GM21381 (cell line): ENCODE data around the gene TBC1D17.
A peak's percentile ranks its signal among the peaks of the same experiment; 100 is the strongest.

ENCODE experiments used
- ATAC-seq: cut with Tn5 transposase; IDR thresholded peaks from one replicate; pipeline ENCODE4 v1.9.1; 2021; ENCODE audit warnings: mild to moderate bottlenecking, moderate library complexity; ENCODE audit not compliant: unreplicated experiment

Gene TBC1D17

DNA sequence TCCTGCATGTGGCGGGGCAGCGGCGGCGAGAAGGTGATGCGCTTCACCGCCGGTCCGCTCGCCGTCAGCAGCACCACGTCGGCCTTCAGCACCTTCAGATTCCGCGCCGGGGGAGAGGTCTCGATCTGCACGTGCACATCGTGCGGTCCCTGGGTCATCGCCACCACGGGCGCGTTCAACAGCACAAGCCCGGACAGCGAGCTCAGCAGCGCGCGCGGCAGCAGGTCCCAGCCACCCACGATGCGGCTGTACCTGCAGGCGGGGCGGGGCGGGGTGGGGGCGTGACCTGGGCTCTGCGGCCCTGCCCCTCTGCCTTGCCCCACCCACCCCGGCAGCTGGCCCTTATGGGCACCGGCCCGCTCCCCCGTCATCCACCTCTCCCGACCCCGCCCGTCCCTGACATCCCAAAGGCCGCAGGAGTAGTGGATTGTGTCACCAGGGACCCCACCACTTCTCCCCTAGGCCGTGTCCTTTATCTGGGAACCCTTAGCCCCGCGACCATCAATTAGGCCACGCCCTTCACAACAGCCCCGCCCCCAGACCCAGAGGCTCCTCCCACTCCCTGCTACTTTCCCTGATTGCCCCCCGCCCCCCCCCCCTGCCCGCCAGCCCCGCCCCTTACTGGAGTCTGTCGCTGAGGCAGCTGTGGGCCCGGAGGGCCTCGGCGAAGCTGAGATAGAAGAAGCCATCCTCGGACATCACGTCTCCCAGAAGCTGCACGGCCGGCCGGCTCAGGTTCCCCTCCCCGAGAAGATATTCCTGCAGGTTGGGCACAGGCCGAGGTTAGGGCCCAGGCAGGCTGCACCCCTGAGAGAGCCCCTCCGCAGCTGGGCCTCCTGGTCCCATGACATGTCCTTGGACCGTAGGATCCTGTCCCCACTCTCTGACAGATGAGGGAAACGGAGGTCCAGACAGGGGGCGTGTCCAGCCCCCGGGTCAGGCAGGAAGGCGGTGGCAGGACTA is 13.1 kb downstream of the TBC1D17 start:
- ATAC-seq = no peak

DNA sequence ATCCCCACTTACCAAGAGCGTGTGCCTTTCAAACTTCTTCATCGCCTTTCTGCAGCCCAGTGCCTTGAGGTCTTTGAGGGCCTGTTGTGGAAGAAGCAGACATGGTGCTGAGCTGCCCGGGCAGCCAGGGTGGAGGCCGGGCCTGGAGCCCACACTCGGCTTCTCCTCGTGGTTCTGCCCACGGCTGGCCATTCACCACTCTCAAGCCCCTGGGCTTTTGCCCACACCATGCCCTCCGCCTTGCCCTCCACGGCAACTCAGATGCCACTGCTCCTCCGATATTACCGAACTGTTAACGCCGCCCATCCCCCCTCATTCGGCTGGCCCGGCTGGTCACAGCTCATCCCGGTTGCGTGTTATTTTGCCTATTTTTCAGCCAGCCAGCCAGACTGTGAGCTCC is 13.9 kb downstream of the TBC1D17 start:
- ATAC-seq = no peak

DNA sequence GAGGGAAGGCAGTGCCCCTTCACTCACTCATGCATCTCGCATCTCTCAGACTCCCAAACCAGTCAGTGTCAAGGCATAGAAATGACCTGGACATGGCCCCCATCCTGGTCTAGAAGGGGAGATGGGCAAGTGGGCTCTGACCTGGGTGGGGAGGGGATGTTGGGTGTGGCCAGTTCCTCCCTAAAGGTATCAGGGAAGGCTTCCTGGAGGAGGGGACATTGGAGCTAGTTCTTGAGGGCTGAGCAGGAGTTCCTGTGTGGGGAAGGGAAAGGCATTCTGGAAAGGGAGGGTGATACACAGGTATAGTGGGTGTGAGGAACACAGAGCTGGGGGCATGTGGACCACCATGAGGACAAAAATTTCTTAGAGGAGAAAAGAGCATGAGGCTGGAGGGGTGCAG is 15.2 kb downstream of the TBC1D17 start:
- ATAC-seq = no peak

DNA sequence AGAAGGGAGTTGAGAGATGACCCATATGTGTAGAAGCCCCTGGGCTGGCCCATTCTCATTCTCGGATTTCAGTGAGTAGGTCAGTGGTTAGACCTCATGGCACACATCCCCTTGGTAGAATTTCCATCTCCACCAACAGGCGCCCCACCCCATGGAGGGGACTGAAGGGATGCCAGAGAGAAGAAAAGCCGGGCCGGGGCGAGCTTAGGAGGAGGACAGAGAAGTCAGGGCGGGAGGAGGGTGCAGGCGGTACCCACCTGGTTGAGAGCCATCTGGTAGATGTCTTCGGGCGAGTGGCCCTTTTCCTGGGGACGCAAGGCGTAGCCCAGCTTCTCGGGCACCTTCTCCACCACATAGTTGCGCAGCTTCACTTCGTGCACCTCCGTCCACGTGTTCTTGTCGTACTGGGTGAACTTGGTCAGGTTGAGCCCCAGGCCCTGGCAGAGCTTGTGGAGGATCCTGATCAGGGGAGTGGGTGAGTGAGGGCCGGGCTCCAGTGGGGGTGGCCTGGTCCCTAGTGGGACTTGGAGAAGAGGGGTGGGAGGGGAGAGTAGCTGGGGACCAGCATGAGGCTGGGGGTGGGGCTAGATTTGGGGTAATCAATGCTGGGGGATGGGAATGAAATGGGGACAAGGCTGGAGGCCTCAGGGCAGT is 16.6 kb downstream of the TBC1D17 start:
- no peak for ATAC-seq

DNA sequence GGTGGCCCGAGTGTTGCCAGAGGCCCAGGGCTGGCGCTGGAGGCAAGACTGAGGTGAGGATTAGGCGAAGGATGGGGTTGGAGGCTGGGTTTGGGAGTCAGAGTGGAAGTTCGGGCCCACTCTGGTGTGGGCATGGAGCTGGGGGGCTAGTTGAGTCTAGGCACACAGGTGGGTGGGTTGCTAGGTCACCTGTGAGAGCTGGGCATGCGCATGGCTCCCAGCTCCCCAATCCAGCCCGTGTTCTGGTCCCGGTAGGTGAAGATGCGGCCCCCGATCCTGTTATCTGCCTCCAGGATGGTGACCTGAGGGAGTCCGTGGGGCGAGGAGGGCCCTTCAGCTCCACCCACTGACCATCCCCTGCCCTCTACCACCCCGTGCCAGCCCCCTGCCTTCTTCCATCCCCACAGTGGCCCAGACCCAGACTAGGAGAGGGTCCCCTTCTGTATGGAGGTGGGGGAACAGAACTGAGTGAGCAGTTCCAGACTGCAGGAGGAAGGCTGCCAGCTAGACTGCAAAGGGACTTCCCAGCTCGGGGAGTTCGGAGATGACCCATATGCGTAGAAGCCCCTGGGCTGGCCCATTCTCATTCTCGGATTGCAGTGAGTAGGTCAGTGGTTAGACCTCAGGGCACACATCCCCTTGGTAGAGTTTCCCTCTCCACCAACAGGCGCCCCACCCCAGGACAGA is 17.5 kb downstream of the TBC1D17 start:
- ATAC-seq = no peak

DNA sequence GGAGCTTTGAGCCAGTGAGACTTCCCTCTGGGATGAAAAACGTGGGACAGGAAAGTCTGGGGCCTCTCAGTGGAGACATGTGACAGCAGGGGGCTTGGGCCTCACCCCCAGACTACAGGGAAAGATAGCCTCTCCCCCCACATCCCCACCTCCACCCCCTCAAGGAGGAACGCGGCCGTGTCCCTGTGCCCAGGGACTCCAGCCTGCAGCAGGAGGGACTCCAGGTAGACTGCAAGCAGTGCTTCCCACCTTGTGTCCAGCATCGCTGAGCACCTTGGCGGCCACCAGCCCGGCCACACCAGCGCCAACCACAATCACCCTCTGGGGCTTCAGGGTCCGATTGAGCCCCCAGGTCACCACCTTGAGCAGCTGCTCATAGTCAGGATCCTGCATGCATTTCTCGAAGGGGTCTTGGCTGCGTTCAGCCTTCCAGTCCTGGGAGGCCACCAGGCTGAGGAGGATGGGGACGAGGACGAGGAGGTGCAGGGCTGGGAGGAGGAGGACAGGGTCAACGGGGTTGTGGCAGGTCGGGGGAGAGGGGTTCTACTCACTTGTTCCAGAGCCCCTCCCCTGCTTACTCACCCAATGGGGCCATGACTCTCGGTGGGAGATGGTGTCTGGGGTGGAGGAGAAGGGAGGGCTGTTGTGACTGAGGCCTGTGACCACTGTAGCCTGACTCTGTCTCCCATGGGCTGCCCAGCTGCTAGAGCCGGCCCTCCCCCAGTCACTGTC is 18.2 kb downstream of the TBC1D17 start:
- no peak for ATAC-seq

DNA sequence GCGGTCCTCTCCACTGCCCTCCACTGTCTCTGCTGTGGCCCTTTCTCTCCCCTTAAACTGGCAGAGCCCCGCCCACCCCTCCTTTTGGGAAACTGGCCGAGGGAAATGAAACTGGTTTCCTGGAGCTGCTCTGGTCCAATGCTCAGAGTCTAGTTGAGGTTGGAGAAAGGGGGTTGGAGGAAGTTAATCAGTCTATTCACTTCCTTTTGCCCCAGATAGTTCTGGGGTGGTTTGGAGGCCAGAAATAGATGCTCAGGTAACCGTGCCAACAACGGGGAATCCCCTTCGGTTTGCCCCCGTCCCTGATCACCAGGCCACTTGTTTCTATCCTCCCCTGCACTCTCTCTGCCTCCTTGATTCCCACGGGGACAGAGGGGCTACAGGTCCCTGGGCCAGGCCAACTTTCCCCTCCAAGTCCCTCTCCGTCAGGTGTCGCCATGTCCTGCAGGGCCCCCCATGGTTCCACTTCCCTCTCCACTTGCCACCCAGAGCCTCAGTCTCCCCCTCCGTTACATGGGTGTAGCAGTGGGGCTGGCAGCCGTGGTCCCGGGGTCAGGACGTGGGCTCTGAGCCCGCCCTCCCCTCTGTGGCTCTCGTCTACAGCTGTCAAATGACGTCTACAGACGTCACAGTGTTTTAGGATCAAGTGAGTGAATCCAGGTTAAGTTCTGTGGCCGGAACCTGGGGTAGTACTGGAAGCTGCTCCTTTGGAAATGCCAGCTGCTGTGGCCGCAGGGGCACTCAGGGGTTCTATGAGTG is 19.5 kb downstream of the TBC1D17 start, which contains the start of gene IL4I1:
Gene IL4I1 (minus strand): TSS at position 25 of the 759 bp plus-strand sequence. CDS start 727 bp downstream, outside the sequence.
- peak; percentile 49 for ATAC-seq

DNA sequence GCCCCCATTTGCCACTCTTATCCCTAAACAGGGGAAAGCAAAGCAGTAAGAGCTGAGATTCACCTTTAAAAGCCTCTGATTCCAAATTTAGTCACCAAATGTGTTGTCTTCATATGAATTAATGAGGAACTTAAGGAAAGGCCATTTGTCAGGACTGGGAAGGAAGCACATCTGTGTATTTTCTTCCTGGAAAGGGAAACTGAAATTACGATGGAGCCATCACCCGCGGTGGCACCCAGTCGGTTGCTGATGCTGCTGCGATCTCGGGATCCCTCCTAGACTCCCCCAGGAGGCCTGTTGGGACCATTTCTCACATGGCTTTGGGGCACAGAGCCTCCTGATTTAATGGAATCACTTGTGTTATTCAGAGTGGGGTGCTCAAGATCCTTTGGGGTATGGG is 26.6 kb downstream of the TBC1D17 start:
- no peak for ATAC-seq

DNA sequence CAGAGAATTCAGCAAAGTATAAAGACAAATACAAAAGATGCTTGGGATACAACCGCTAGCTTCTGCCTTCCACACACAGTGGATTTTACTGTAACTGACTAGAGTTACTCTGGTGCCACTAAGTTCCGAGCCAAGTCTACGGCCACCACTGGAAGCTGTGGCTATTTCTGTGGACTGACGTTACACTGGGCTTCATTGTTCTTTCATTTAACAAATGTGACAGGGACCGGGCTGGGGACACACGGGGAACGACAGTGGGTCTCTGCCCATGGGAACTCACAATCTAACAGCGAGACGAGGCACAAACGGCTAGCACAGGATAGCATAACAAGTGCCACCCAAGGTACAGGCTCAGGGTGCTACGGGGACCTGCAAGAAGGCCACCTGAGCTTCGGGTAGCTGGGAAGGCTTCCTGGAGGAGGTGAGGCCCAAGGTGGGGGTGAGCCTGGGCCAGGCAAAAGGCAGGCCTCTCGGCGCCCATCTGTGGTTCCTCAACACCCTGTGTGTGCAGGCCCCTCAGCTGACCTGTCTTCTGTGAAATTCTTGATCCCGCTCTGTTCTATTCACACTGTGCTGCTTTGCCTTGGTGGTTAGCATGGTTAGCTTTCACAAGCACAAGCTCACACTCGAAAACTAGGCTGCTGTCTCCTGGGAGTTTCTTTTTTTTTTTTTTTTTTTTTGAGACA is 29.5 kb downstream of the TBC1D17 start:
- no peak for ATAC-seq

DNA sequence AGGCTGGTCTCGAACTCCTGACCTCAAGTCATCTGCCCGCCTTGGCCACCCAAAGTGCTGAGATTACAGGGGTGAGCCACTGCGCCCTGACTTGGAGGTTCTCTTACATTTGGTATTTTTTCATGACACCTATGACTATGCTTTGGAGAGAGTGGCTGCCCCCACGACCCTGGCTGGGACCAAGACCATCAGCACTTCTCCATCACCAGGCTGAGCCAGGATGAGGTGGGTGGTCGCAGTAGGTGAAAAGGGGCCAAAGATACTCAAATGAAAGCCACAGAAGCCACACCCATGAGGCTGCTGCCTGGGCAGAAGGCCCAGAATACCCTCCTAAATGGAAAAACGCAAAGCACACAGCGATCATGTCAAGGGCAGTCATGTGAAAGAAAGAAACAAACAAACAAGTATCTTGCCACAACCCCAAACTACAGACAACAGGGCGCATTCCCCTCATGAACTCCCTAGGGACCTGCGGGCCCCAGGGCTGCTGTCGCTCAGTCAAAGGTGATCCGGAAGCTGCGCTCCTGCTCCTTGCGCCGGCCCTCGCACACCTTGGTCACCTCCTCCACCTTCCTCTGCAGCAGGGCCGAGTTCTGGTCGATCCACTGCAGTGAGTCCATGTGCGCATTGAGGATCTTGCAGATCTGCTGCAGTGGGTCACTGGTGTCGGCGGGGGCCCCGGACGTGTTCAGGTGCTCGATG is 30.4 kb downstream of the TBC1D17 start:
- no peak for ATAC-seq

DNA sequence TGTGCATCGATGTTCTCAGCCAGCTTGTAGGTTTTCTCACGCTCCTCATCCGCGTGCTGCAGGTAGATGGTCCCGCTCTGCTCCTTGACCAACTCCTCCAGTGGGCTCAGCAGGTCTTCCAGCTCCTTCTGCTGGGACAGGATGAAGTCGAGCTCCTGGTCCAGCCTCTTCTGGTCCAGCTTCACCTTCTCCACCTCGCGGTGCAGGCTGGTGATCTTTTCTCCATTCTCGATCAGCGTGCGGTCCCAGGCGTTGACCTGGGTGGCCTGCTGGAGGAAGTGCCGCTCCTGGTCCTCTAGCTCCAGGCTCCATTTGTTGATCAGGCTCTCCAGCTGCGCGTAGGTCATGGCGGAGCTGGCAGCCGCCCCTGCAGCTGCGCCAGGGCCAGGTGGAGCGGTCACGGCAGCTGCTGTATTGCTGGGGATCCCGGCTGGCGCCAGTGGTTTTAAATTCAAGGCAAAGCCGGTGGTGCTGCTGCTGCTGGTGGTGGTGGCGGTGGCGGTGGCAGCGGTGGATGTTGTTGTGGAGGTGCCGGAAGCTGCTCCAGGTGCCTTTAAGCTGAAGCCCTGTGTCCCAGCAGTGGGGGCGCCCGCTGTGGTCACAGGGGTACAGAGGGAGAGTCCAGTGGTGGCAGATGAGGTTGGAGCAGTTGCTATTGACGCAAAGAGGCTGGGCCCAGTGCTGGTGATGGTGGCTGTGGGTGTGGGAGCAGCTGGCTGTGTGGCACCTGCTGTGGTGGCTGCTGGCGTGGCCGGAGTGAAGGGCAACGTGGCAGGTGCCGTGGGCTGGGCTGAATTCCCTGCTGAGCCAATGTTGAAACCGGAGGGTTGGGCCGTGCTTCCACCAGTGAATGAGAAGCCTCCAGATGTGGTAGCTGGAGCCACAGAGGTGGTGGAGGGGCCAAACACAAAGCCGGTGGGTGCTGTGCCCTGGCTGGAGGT is 31.2 kb downstream of the TBC1D17 start:
- ATAC-seq = no peak

DNA sequence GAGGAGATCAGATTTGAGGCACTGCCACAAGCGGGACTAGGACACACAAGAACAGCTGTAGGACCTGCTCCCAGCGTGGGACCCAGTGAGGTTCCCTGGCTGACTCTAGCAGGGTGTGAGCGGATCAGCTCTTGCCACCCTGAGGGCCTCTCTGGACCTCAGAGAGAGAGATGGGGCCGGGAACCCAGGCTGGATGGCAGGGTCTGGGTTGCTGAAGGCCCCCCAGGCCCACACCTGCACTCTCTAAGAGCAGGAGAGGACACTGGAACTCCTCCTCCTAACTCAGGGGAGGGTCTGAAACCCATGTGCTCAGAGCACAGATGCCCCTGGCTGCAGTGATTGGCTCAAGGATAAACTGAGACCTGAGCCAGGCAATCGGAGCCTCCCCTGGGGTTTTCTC is 32.7 kb downstream of the TBC1D17 start:
- ATAC-seq = no peak

DNA sequence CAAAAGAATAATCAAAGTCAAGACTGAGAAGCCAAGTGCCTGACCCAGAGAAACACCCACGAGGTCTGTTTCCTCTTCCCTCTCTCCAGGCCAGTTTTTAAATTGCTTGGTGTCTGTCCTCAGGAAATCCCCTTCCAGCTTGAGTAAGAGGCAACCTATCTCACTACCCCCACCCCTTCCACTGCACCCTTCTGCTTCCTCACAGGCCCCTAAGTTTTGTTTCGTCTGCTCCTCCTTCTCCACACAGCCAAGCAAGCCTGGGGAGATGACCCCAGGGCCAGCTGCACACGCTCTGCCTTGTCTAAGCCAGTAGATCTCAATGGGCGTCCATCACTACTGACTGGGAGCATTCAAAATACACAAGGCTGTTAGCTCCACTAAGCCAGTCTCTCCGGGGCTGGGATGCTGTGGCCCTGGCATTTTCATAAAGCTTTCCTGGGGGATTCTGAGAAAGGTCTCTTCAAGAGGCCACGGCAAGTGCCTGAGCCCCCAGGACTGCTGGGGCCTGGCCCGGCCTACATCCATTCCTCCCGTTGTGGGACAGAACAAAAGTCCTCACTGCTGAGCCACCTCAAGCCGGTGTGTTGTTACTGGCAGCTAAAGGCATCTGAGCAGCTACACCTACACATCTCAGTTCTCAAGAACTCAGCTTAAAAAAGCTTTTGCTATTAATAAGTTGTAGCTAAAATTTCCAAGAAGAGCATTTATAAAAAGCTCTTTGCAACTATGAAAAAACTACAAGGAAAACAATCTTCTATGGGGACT is 34.1 kb downstream of the TBC1D17 start:
- no peak for ATAC-seq

DNA sequence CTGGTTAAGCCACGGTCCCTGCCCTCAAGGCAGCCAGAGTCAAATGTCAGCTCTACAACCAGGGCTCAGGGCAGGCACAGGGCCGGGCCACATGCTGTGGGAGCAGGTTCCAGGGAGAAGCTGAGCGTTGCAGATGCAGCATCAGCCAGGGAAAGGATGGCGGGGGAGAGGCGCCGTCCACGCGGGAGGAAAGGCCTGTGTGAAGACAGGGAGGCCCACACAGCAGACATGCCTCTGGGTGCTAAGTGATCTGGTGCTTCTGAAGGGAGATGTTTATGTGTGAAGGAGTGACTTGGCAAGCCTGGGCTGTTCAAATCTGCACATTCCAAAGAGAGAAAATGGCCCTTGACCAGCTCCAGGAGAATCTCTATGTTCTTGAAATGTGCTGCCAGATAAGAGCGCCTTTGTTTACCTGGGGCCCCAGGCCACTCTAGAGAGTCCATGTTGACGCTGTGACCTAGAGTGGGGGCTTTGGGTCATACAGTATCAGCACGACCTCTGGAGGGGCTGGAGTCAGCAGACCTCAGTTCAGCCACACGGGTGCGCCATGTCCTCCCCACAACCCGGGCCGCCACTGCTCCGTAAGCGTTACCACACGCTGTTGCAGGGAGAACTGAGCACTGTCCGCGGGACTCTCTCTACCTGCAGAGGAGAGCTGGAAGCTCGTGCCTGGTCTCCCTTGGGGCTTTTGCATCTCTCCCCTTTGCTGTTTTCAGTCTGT is 35.6 kb downstream of the TBC1D17 start:
- no peak for ATAC-seq

DNA sequence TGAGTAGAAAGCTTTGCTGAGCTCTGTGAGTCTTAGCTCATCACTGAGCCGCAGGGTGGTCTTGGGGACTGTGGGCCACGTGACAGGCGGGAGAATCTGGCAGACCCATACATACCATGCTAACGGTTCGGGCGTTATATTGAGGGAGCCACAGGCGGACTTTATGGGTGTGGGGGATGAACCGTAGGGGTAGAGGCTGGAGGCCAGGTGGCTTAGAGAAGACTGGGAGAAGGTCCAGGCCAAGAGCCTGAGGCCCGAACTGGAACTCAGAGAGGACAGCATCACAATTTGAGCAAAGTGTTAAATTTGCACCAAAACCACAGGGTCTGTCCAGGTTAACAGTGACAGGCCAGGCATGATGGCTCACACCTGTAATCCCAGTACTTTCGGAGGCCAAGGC is 36.2 kb downstream of the TBC1D17 start:
- ATAC-seq = no peak

DNA sequence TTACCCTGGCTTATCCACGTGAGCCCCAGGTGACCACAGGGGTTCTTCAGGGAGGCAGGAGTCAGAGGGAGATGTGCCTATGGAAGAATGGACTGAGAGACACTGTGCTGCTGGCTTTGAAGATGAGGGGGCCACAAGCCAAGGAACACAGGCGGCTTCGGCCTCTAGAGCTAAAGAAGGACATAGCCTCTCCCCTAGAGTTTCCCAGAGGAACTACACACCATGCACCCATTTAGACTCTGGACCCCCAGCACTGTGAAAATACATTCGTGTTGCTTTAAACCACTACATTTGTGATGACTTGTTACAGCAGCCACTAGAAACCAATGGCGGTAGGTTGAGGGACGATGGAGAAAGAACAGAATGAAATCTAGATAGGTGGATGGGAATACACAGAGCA is 37.8 kb downstream of the TBC1D17 start:
- no peak for ATAC-seq
